Nephron progenitor cell (in vitro differentiated cells): ENCODE results near the gene CACNA2D2.

Experiments
- DNase-seq: peaks from one replicate; pipeline ENCODE4 v3.0.0; 2021
- H3K27ac Mint-ChIP-seq: 2 replicates; pipeline ENCODE4 v1.8.0; 2021; ENCODE audit warnings: mild to moderate bottlenecking, moderate library complexity, mixed read lengths
- H3K27me3 Mint-ChIP-seq: 2 replicates; pipeline ENCODE4 v1.8.0; 2021; ENCODE audit warnings: mild to moderate bottlenecking, low read depth, mixed read lengths; ENCODE audit not compliant: poor library complexity
- H3K36me3 Mint-ChIP-seq: 2 replicates; pipeline ENCODE4 v1.8.0; 2021; ENCODE audit warnings: low read depth, mixed read lengths
- H3K4me1 Mint-ChIP-seq: 2 replicates; pipeline ENCODE4 v1.8.0; 2021; ENCODE audit warnings: mixed read lengths
- H3K4me3 Mint-ChIP-seq: 2 replicates; pipeline ENCODE4 v1.8.0; 2021; ENCODE audit warnings: mild to moderate bottlenecking, moderate library complexity, mixed read lengths
- H3K9me3 Mint-ChIP-seq: 2 replicates; pipeline ENCODE4 v1.8.0; 2021; ENCODE audit warnings: mild to moderate bottlenecking, moderate library complexity, mixed read lengths
- TF ChIP-seq, protein P1 (sequence below): fragments of 200-600 bp; sonication (generic); IDR thresholded peaks from 2 replicates; pipeline ENCODE4 v1.5.0; 2021; ENCODE audit warnings: antibody characterized with exemption

CACNA2D2 gene

DNA sequence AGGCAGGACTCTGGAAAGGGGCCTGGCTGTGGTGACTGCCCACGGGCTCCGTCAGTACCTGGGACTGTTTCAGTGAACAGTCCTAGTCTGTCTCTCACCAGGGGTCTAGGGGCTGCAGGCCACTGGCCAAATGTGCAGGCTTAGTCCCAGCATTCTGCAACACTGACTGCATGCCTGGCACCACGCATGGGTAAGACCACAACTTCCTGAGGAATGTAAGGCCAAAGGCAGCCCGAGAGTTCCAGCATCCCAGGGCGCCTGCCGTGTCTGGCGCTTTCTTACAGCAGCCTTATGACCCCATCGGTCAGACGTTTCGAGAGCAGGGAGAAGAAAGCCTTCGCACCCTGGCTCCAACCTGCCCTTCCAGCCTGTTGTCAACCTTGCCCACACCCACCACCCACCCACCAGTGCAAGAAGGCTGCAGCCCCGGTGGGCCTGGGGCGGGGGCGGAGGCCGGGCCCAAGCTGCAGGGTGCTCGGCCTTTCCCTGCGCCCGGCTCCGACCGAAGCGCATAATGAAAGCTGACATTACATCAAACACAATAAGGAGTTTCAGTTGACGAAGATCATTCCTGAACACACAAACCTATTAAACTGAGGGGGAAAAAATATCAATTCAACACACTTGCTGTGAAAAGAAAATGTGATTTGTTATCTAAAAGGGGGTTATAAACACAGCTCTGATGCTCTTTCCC, 114.6 kb downstream of the CACNA2D2 start:
- peaks cover 6% of the 10 kb centered on the region for H3K27me3 Mint-ChIP-seq
- H3K4me3 Mint-ChIP-seq, result no peak overlapping the region
- DNase-seq, result no peak
- TF ChIP-seq, protein P1, sequence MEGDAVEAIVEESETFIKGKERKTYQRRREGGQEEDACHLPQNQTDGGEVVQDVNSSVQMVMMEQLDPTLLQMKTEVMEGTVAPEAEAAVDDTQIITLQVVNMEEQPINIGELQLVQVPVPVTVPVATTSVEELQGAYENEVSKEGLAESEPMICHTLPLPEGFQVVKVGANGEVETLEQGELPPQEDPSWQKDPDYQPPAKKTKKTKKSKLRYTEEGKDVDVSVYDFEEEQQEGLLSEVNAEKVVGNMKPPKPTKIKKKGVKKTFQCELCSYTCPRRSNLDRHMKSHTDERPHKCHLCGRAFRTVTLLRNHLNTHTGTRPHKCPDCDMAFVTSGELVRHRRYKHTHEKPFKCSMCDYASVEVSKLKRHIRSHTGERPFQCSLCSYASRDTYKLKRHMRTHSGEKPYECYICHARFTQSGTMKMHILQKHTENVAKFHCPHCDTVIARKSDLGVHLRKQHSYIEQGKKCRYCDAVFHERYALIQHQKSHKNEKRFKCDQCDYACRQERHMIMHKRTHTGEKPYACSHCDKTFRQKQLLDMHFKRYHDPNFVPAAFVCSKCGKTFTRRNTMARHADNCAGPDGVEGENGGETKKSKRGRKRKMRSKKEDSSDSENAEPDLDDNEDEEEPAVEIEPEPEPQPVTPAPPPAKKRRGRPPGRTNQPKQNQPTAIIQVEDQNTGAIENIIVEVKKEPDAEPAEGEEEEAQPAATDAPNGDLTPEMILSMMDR, result no peak
- H3K27ac Mint-ChIP-seq, result no peak overlapping the region
- peaks cover 12% of the 10 kb centered on the region for H3K4me1 Mint-ChIP-seq
- H3K9me3 Mint-ChIP-seq, result no peaks in the 10 kb centered on the region
- no peaks in the 10 kb centered on the region for H3K36me3 Mint-ChIP-seq

DNA sequence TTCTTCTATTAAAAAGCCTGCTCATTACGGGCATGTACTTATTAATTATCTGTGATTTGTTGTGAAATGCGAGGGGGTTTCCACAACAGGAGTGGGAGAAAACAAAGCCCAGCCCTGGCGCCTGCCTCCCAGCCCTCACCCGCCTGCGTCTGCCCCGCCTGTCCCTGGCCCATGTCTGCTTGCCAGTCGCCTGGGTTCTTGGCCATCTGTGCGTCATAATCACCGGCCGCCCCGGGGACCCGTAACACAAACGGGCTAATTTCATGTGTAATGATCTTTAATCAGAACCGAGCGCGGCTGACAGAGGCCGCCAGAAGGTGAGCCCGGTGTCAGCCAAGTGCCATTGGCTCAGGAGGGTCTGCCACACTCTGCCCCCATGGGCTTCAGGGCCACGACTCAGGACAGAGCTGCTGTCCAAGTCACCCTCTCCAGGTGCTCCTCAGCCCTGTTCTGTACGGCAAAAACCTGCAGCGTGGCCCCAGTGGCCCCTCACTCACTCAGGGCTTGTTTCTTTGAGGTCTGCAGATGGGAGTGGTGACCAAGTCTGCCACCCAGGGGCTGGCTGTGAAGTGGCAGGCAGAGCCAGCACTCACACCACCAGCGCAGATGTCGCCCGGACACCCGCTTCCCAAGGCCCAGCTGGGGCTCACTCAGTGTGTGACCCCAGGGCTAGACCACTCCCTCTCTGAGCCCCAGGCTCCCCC, 115.3 kb downstream of the CACNA2D2 start:
- no peak overlapping the region for H3K27ac Mint-ChIP-seq
- H3K4me1 Mint-ChIP-seq, result peaks cover 17% of the 10 kb centered on the region
- no peaks in the 10 kb centered on the region for H3K9me3 Mint-ChIP-seq
- no peaks in the 10 kb centered on the region for H3K36me3 Mint-ChIP-seq
- H3K4me3 Mint-ChIP-seq, result no peak overlapping the region
- peak; percentile 61 for DNase-seq
- TF ChIP-seq, protein P1, result peak; percentile 58
- peaks cover 6% of the 10 kb centered on the region for H3K27me3 Mint-ChIP-seq

DNA sequence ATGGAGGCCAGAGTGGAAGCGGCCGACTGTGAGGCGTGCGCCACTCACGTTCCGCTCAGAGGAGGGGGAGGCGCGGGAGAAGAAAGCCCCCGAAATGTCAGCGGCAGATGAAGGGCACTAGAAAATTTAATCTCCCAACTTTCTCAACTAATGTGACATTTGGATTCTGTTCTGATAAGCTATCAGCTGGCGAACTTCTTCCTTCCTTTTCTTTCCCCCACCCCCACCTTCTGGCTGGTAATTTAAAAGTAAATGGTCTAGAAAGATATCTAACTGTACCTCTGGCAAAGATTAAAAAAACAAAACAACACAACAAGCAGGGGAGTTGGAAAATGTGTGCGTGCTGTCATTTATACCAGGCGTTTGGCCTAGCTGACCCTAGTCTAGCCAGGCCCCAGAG, 117.7 kb downstream of the CACNA2D2 start:
- no peak overlapping the region for H3K27ac Mint-ChIP-seq
- peaks cover 4% of the 10 kb centered on the region for H3K27me3 Mint-ChIP-seq
- TF ChIP-seq, protein P1, result no peak
- H3K4me3 Mint-ChIP-seq, result no peak overlapping the region
- no peaks in the 10 kb centered on the region for H3K9me3 Mint-ChIP-seq
- no peak for DNase-seq
- no peaks in the 10 kb centered on the region for H3K36me3 Mint-ChIP-seq
- peaks cover 36% of the 10 kb centered on the region for H3K4me1 Mint-ChIP-seq

DNA sequence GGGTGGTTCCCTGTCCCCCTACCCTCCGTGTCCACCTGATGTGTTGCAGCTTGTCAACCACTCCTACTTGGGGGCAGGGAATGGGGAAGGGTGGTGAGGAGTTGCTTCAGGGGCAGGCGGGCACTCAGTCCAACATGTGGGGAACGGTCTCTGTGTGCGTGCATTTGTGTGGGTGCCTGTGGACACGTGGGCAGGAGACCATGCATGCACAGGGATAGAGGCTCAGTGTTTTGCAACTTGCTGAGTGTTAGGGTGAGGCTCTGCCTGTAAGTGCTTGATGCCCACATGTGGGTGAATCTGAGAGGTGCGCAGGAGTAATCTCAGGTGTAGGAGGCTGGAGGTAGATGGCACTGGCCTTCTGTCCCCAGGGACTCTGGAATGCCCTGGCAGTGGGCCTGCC, 119.7 kb downstream of the CACNA2D2 start:
- DNase-seq, result no peak
- Mint-ChIP-seq H3K27me3 (peaks cover 4% of the 10 kb centered on the region), H3K27ac (no peak overlapping the region), H3K36me3 (no peaks in the 10 kb centered on the region), H3K4me1 (peaks cover 43% of the 10 kb centered on the region), H3K9me3 (no peaks in the 10 kb centered on the region), H3K4me3 (no peak overlapping the region)
- TF ChIP-seq, protein P1, result no peak

DNA sequence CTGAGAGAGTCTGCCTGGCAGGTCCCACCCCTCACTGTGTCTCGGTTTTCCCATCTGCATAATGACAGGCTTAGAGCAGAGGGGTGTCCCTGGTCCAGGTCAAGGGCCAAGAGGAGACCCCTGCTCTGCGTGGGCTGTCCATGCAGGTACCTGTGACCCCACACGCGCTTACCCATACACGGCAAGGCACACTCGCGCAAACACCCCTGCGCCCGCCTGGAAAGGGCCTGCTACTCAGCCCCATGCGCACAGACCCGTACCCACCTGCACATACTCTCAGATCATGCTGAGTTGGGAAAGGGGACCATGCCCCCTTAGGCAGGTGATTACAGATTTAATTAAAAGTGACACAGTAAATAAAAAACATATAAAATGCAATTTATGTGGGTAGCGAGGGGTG, 120.7 kb downstream of the CACNA2D2 start:
- no peak overlapping the region for H3K27ac Mint-ChIP-seq
- peaks cover 4% of the 10 kb centered on the region for H3K27me3 Mint-ChIP-seq
- TF ChIP-seq, protein P1, result no peak
- no peak for DNase-seq
- H3K4me1 Mint-ChIP-seq, result peaks cover 47% of the 10 kb centered on the region
- H3K36me3 Mint-ChIP-seq, result no peaks in the 10 kb centered on the region
- H3K9me3 Mint-ChIP-seq, result no peaks in the 10 kb centered on the region
- H3K4me3 Mint-ChIP-seq, result no peak overlapping the region

DNA sequence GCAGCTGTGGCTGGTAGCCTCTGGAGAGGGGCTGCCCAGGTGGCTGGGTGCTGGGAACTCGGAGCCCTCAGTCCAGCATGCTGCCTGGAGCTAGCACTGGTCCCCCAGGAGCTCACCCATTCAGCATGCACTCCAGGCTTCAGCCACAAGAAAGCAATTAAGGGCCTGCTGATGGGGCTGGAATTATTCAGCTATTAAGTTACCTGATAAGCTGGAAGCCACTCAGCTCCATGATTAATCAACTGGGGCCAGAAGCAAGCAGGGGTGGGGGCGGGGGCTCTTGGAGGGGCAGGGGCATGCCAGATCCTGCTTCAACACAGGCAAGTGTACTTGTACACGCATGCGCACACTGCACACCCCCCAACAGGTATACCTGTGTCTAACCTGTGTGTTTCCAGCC, 122.1 kb downstream of the CACNA2D2 start:
- DNase-seq, result no peak
- Mint-ChIP-seq H3K27ac (no peak overlapping the region), H3K27me3 (peaks cover 4% of the 10 kb centered on the region), H3K4me3 (no peak overlapping the region), H3K36me3 (no peaks in the 10 kb centered on the region), H3K9me3 (no peaks in the 10 kb centered on the region), H3K4me1 (peaks cover 45% of the 10 kb centered on the region)
- TF ChIP-seq, protein P1, result no peak
